Sigmoid colon (tissue), 4 donors: ENCODE measurements around the gene CAPZA1.

Experiments used
- EP300 ChIP-seq, 4 donors: sonication (generic); formaldehyde crosslinking; IDR thresholded peaks; one replicate each; pipeline ENCODE4 v1.6.1; 2017; ENCODE audit warnings: antibody characterized with exemption in 4 of 4
- POLR2A ChIP-seq, 2 donors: fragments of 450-650 bp; IDR thresholded peaks; one replicate each; pipeline ENCODE4 v1.6.1; 2016; ENCODE audit warnings: antibody characterized with exemption in 2 of 2, mild to moderate bottlenecking in 2 of 2, moderate library complexity in 2 of 2
- TF ChIP-seq, protein P1 (sequence below), 4 experiments: fragments of 450-650 bp in 3 of 4; fragments of 200-600 bp in 1 of 4; IDR thresholded peaks; one replicate each; pipeline ENCODE4 v1.5.1; 2016 to 2019; ENCODE audit warnings: antibody characterized with exemption in 4 of 4, mild to moderate bottlenecking in 3 of 4, moderate library complexity in 2 of 4

DNA sequence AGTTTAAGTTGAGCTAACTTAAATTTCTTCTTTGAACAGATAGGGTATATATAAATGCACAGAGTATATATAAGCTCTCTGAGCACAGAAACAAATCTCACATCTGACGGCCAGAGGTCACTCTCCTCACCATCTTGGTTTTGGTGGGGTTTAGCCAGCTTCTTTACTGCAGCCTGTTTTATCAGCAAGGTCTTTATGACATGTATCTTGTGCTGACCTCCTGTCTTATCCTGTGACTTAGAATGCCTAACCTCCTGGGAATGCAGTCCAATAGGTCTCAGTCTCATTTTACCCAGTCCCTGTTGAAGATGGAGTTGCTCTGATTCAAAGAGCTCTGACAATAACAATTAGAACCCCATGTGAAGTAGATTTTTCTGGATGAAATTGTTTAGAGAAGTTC is 53.2 kb downstream of the CAPZA1 start:
- TF ChIP-seq, protein P1, sequence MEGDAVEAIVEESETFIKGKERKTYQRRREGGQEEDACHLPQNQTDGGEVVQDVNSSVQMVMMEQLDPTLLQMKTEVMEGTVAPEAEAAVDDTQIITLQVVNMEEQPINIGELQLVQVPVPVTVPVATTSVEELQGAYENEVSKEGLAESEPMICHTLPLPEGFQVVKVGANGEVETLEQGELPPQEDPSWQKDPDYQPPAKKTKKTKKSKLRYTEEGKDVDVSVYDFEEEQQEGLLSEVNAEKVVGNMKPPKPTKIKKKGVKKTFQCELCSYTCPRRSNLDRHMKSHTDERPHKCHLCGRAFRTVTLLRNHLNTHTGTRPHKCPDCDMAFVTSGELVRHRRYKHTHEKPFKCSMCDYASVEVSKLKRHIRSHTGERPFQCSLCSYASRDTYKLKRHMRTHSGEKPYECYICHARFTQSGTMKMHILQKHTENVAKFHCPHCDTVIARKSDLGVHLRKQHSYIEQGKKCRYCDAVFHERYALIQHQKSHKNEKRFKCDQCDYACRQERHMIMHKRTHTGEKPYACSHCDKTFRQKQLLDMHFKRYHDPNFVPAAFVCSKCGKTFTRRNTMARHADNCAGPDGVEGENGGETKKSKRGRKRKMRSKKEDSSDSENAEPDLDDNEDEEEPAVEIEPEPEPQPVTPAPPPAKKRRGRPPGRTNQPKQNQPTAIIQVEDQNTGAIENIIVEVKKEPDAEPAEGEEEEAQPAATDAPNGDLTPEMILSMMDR (IDR thresholded peaks at IDR 0.05) = no peak
- TF ChIP-seq POLR2A (IDR thresholded peaks at IDR 0.05) (no peak), EP300 (IDR thresholded peaks at IDR 0.05) (no peak)
